ENCODE results near the gene UBE2R2. TPM values are rescaled to one million over a fixed set of nuclear protein-coding genes. Genes with fewer than 3 reads are reported as not detected.

Gene UBE2R2
- total RNA-seq, 1 experiment from 2014 or later, result 52.1 TPM

DNA sequence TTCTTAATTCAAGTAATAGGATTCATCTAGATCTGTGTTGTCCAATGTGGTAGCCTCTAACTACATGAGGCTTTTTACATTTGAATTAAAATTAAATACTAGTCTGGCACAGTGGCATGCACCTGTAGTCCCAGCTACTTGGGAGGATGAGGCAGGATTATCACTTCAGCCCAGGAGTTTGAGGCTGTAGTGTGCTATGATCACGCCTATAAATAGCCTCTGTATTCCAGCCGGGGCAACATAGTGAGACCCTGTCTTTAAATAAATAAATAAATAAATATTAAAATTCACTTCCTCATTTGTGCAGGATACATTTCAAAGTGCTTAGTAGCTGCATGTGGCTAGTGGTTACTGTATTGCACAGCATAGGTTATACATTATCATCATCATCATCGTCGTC, 91.8 kb downstream of the UBE2R2 start:
- peaks cover 8% of the 10 kb centered on the region for H3K79me1 ChIP-seq (ENCODE audit: insufficient read depth, low read depth, low read length, poor library complexity, severe bottlenecking)
- H2BK20ac ChIP-seq (ENCODE audit: low read depth, low read length, poor library complexity, severe bottlenecking), result no peak overlapping the region
- H3K27ac ChIP-seq (ENCODE audit: insufficient read length, low read depth, low read length), result no peak overlapping the region
- H3K4ac ChIP-seq (ENCODE audit: low read depth, low read length), result no peak overlapping the region
- H2BK5ac ChIP-seq (ENCODE audit: insufficient read length, low read length), result no peak overlapping the region
- no peak overlapping the region for H3K23ac ChIP-seq (ENCODE audit: insufficient read length, low read depth, low read length)
- no peak for DNase-seq
- H3K9me3 ChIP-seq (ENCODE audit: control insufficient read depth, low read depth, low read length), result no peaks in the 10 kb centered on the region
- no peak overlapping the region for H2AFZ ChIP-seq (ENCODE audit: low read length)
- no peak overlapping the region for H3K18ac ChIP-seq (ENCODE audit: insufficient read length, low read depth, low read length)
- no peak overlapping the region for H3K14ac ChIP-seq (ENCODE audit: insufficient read depth, low read length)
- no peaks in the 10 kb centered on the region for H3K4me1 ChIP-seq (ENCODE audit: insufficient read depth, low read length)
- no CpG with 5 or more reads among the region's 4 CpGs for WGBS (ENCODE audit: extremely low coverage, insufficient read length, low lambda C conversion rate)
- Mint-ChIP-seq H3K4me1 (peaks cover 30 to 36% of the 10 kb centered on the region in 2 experiments), H3K27ac (no peak overlapping the region), H3K4me3 (no peak overlapping the region), H3K9me3 (peaks cover 0 to 3% of the 10 kb centered on the region in 2 experiments; a peak in 1 of 5 replicates), H3K27me3 (ENCODE audit: low read depth) (no peaks in the 10 kb centered on the region), H3K36me3 (ENCODE audit: insufficient read depth in 1 of 3, low read depth in 3 of 3) (peaks cover 7 to 23% (median 17%) of the 10 kb centered on the region in 3 experiments)
- H3K27me3 ChIP-seq (ENCODE audit: insufficient read depth, low read length), result no peaks in the 10 kb centered on the region
- H3T11ph ChIP-seq (ENCODE audit: low read length), result no peak overlapping the region
- H4K8ac ChIP-seq (replicated peaks; ENCODE audit: insufficient read length, low read depth, low read length), result no peak overlapping the region
- TF ChIP-seq, protein P1, sequence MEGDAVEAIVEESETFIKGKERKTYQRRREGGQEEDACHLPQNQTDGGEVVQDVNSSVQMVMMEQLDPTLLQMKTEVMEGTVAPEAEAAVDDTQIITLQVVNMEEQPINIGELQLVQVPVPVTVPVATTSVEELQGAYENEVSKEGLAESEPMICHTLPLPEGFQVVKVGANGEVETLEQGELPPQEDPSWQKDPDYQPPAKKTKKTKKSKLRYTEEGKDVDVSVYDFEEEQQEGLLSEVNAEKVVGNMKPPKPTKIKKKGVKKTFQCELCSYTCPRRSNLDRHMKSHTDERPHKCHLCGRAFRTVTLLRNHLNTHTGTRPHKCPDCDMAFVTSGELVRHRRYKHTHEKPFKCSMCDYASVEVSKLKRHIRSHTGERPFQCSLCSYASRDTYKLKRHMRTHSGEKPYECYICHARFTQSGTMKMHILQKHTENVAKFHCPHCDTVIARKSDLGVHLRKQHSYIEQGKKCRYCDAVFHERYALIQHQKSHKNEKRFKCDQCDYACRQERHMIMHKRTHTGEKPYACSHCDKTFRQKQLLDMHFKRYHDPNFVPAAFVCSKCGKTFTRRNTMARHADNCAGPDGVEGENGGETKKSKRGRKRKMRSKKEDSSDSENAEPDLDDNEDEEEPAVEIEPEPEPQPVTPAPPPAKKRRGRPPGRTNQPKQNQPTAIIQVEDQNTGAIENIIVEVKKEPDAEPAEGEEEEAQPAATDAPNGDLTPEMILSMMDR (conservative IDR thresholded peaks at IDR 0.05), result no peak
- H3K23me2 ChIP-seq (ENCODE audit: insufficient read length, low read depth, low read length, poor library complexity, severe bottlenecking), result no peaks in the 10 kb centered on the region
- 0 out of 2 replicates have a peak, but pooled peaks cover 2% of the 10 kb centered on the region for H3K79me2 ChIP-seq (ENCODE audit: insufficient read depth, low read length)
- no peak overlapping the region for H2AK5ac ChIP-seq (ENCODE audit: insufficient read length, low read length)
- no peak overlapping the region for H2BK120ac ChIP-seq (ENCODE audit: low read depth, low read length, poor library complexity, severe bottlenecking)
- H3K56ac ChIP-seq (ENCODE audit: insufficient read length, low read depth, low read length), result no peak overlapping the region
- no peak overlapping the region for H4K91ac ChIP-seq (ENCODE audit: insufficient read length, low read depth, low read length)
- no peak overlapping the region for H3K9ac ChIP-seq (ENCODE audit: extremely low read depth, insufficient read length, low read length)
- H2BK12ac ChIP-seq (ENCODE audit: insufficient read length, low read depth, low read length), result no peak overlapping the region
- H3K4me2 ChIP-seq (ENCODE audit: insufficient read depth, insufficient read length, low read length), result no peak overlapping the region
- no peak overlapping the region for H2BK15ac ChIP-seq (ENCODE audit: low read depth, low read length)
- H4K20me1 ChIP-seq (ENCODE audit: control insufficient read depth, insufficient read depth, insufficient read length), result peaks cover 3% of the 10 kb centered on the region
- no peak overlapping the region for H4K5ac ChIP-seq (ENCODE audit: insufficient read length, low read depth, low read length)
